T-helper 2 cell (primary cell): Measurements from ENCODE around the gene PLS3.
"Not testable (repeated sequence)": the region's sequence is repeated elsewhere in the genome, so short reads cannot be mapped to it uniquely, and the experiment has no call there.

Source experiments
- DNase-seq, 5 experiments: peaks; one replicate each; pipeline versions ENCODE4 v3.0.0 to v3.0.0-alpha.2; 2012 to 2022

Gene PLS3

DNA sequence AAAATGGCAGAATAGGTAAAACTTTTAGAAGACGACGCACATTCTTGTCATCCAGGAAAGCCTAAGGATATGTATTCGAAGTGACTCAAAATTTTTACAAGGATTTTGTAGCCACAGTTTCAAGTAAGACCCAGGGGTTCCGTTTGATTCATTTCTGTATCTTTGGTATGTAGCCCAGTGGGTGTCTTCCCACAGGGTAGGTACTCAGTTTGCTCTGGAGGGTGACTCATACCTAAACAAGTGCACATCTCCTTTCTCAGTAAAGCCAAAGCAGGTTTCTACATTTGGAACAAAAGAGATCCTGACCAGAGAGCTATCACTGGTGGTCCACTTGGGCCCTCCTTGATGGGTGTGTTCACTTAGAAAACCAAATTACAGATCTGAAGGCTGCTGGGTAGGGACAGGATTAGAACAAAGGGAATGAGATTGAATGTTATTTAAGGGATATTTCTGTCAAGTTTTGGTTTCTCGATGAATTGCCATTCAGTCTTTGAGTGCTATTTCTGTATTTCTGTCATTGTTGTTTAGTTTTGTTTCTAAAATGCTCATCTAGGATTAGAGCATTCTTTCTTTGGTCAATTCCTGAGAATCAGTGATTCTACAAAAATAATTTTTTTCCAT, 56.1 kb downstream of the PLS3 start:
- DNase-seq, result peak in 1 of 5 experiments; percentile 49

- no peak for DNase-seq
Measured at GRCh38 chrX:115622534-115622933, 61.6 kb downstream of the PLS3 start.

DNA sequence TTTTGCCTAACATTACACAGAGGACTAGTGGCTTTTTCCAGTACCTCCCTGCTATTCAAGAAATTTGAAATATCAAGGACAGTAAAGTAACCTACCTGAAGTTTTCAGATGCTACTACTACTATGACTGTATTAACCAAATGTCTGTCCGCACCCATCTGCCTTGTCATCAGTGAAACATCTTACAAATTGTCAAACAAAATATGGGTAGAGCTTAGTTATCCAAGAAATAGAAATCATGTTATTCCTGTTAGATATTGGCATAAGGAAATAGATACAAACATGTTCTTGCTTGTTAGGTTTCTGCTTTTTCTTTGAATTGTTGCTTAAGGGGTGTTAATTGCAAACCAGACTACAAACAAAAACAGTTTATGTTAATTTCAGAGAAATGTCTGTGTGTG, 63.9 kb downstream of the PLS3 start:
- DNase-seq, result no peak

- DNase-seq, result no peak
Measured at GRCh38 chrX:115625572-115626301, 64.8 kb downstream of the PLS3 start.

DNA sequence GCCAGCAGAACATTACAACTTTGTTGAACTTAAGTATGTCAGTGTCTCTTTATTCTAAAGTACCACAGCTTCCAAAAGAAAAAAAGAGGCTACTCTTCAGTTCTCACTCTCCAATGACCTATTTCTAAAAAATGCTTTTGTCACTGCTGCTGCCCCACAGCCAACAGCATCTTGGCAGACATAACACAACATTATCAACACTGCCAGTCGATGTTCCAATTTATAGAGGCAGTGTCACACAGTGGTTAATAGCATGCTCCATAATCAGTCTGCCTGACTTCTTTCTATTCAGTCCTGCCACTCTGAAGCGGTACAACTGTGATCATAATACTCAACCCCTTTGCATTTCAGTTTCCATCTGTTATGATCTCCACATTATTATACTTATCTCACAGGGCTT, 69.2 kb downstream of the PLS3 start:
- no peak for DNase-seq

DNA sequence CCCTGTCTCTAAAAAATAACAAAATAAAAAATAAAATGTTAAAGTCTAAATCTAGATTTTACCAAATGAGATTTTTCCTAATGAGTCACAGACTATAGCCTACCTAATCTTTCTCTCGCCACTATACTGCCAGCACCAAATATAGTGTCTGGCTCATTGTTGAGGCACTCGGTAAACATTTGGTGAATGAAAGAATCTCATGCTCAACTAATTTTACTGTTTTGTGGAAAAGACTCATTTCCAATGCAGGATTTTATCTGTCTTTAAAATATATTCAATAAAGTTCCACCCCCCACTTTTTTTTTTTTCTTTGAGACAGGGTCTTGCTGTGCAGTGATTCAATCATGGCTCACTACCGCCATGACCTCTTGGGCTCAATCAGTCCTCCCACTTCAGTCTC, 71.5 kb downstream of the PLS3 start:
- DNase-seq, result no peak

- DNase-seq, result not testable (repeated sequence)
Measured at GRCh38 chrX:115633397-115633796, 72.4 kb downstream of the PLS3 start.

DNA sequence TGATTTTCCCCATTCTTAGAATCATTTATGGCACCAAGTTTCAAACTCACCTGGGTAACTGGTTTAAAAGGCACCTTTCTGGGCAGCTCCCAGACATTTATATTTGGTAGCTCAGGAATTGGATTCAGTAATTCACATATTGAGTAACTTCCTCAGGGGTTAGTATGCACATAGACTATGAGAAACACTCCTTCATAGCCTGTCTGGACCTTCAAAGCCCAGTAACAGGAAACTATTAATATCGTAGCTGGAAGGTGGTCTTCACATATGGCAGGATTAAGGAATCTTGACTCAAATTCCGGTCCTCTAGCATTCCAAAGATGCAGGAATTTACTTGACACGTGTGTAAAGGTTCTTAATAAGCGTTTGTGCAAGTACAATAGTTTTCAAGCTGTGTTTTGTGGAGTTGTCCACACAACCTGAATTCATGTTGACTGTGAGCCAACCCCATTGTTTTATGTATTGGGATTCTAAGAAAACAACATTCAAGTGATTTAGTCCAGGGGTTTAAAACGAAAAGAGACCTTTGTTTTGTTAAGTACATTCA, 78.4 kb downstream of the PLS3 start:
- DNase-seq, result no peak

DNA sequence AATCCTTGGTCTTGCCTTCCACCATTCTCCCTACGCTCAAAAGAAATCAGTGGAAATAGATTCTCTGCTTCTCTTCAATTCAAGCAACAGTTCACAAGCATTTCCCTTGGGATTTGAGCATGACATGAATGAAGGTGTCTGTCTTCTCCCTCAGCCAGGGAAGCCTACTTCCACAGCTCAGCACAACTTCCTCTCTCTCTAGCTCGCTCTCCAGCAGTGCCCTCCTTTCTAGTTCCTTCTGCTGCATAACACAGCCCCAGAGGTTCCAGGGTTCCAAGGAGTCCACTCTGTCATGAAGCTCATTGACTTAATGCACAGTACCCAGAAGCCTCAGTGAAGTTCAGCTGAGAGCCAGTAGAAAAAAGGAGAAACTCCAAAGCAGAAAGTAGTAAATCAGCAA, 81.3 kb downstream of the PLS3 start:
- DNase-seq, result no peak

GRCh38 chrX:115642895-115643530, 82.0 kb downstream of the PLS3 start:
- peak in 2 of 5 experiments; percentile 9 to 16 for DNase-seq

DNA sequence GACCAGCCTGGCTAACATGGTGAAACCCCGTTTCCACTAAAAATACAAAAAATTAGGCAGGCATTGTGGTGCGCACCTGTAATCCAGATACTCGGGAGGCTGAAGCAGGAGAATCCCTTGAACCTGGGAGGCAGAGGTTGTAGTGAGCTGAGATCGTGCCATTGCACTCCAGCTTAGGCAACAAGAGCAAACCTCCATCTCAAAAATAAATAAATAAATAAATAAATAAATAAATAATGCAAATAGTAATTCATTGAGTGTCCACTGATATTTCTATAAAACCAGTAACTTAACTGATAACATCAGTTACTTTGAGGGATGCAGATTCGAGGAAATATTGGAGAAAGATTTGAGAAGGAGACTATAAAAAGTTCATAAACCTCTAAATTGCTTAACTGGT, 83.4 kb downstream of the PLS3 start:
- not testable (repeated sequence) for DNase-seq

DNA sequence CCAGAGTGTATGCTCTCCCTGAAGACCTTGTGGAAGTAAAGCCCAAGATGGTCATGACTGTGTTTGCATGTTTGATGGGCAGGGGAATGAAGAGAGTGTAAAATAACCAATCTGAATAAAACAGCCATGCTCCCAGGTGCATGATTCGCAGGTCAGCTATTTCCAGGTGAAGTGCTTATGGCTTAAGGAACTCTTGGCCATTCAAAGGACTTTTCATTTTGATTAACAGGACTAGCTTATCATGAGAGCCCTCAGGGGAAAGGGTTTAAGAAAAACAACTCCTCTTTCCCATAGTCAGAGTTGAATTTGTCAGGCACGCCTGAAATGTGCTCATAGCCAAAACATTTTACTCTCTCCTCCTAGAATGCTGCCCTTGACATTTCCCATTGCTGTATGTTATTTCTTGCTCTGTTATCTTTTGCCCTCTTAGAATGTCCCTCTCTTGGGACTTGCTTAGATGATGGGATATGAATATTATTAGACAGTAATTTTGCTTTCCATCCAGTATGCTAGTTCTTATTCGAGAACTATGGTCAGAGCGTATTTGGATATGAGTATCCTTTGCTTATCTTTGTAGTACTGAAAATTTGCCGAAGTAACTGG, 88.6 kb downstream of the PLS3 start:
- no peak for DNase-seq

GRCh38 chrX:115650449-115650848, 89.5 kb downstream of the PLS3 start:
- DNase-seq, result no peak

DNA sequence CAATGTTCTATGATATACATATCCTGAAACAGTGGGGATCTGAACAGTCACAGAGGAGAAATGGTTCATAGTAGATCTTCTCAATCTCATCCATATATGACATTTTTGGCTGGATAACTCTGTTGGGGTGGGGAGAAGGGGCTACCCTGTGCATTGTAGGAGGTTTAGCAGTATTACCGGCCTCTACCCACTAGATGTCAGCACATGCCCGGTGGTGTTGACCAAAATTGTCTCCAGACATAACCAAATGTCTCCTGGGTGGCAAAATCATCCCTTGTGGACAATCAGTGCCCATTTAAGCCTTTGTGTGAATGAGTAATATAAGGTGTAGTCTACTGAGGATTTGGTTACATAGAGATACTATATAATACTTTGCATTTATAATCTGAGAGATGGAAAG, 89.9 kb downstream of the PLS3 start:
- peak in 1 of 5 experiments; percentile 3 for DNase-seq

DNA sequence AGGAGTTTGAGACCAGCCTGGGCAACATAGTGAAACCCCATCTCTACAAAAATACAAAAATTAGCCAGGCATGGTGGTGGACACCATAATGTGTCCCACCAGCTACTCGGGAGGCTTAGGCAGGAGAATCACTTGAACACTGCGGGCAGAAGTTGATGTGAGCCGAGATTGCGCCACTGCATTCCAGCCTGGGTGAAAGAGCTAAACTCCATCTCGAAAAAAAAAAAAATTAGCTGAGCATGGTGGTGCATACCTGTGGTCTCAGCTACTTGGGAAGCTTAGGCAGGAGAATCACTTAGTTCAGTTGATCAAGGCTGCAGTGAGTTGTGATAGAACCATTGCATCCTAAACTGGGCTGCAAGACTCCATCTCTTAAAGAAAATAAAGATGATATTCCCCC, 91.2 kb downstream of the PLS3 start:
- DNase-seq, result no peak

GRCh38 chrX:115665122-115665521, 104.1 kb downstream of the PLS3 start:
- DNase-seq, result no peak

- DNase-seq, result no peak
Measured at GRCh38 chrX:115679460-115679859, 118.5 kb downstream of the PLS3 start.

GRCh38 chrX:115687595-115687994, 126.6 kb downstream of the PLS3 start:
- DNase-seq, result no peak

DNA sequence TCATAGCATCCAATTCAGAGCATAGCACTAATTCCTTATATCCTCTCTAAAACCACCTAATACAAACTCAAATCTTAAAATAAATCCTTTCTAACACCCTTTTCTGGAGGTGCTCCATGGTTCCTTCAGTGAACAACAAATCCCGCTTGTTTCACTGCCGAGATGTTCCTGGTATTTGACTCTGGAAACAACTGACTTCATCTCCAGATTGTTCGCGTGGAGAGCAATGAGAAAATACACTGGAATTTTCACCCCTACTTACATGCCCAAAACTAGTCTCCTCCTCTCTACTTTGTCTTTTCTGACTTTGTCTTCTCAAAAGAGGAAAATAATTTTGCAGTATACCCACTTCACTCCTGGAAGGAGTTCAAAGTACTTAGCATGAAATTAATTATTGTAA, 129.0 kb downstream of the PLS3 start:
- no peak for DNase-seq

DNA sequence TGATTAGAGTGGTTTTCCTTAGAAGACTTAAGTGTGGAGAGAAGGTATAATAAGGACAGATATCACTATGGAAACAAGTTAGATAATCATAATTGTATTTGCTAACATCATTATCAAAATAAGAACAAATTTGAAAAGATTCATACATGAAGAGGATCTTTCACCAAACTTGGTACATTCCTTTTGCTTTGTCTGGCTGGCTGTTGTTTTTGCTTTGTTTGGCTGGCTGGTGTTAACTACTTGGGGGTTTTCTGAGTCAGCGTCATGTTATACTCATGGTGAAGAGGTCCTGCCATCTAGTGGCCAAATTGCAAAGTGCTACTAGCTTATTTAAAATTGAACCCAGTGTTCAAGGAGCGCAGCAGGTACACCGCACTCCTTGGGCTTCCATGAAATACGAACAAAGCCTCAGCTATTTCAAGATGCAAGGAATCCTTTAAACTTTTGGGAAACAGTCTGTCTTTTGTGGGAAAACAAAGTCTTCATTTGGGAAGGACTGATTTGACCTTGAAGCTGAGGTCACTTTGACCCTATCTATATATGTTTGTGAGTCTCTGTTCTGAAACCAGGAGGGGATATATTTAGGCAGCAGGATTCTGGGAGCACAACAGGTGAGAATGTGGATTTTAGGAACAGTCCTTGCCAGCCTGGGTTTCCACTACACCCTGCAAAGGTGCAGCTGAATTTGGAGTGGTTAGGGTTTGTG, 129.7 kb downstream of the PLS3 start:
- DNase-seq, result peak in 1 of 5 experiments; percentile 48

- no peak for DNase-seq
Measured at GRCh38 chrX:115693476-115693875, 132.5 kb downstream of the PLS3 start.

DNA sequence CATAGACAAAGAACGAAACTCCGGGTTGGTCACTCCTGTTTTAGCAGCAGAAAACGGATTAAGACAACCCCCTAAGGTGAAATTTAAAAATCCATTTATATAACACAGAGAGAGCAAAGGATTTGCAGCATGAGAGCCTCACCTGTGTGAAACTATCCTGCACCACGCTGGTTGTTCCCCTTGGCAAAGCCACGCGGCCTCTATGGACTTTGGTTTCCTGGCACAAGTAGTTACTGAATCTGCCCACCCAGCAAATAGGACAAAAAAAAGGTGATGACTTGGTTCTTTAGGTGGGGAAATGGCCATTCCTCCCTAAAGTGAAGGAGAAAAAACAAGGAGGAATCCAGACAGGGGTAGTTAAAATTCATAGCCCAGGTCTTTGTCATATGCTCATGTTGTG, 133.1 kb downstream of the PLS3 start:
- DNase-seq, result no peak

- no peak for DNase-seq
Measured at GRCh38 chrX:115696039-115696438, 135.1 kb downstream of the PLS3 start.
